HG02938 (cell line): Measurements from ENCODE around the gene SLC51A.
"Not testable (repeated sequence)": the region's sequence is repeated elsewhere in the genome, so short reads cannot be mapped to it uniquely, and the experiment has no call there.

Experiments
- ATAC-seq: cut with Tn5 transposase; IDR thresholded peaks from one replicate; pipeline ENCODE4 v1.9.1; 2021; ENCODE audit warnings: mild to moderate bottlenecking, moderate library complexity; ENCODE audit not compliant: unreplicated experiment

The SLC51A gene

GRCh38 chr3:196193133-196193735 is 23.1 kb upstream of the SLC51A start:
- no peak for ATAC-seq

GRCh38 chr3:196193736-196194541 is 22.4 kb upstream of the SLC51A start:
- no peak for ATAC-seq

- ATAC-seq = no peak
Observed at GRCh38 chr3:196194542-196194915, 21.8 kb upstream of the SLC51A start.

- no peak for ATAC-seq
Observed at GRCh38 chr3:196195664-196196265, 20.6 kb upstream of the SLC51A start.

- ATAC-seq = no peak
Observed at GRCh38 chr3:196197524-196197923, 18.8 kb upstream of the SLC51A start.

- no peak for ATAC-seq
Observed at GRCh38 chr3:196198081-196198675, 18.2 kb upstream of the SLC51A start.

- ATAC-seq = no peak
Observed at GRCh38 chr3:196198771-196199753, 17.3 kb upstream of the SLC51A start.

GRCh38 chr3:196202516-196202970 is 13.8 kb upstream of the SLC51A start:
- ATAC-seq = peak; percentile 42

- no peak for ATAC-seq
Observed at GRCh38 chr3:196203846-196204245, 12.5 kb upstream of the SLC51A start.

- ATAC-seq = not testable (repeated sequence)
Observed at GRCh38 chr3:196205442-196206205, 10.7 kb upstream of the SLC51A start.

- no peak for ATAC-seq
Observed at GRCh38 chr3:196207159-196207832, 9.0 kb upstream of the SLC51A start.

GRCh38 chr3:196207833-196208607 is 8.3 kb upstream of the SLC51A start:
- no peak for ATAC-seq

GRCh38 chr3:196208942-196209695 is 7.2 kb upstream of the SLC51A start:
- no peak for ATAC-seq

- not testable (repeated sequence) for ATAC-seq
Observed at GRCh38 chr3:196209944-196210672, 6.2 kb upstream of the SLC51A start.

- ATAC-seq = no peak
Observed at GRCh38 chr3:196210673-196211556, 5.4 kb upstream of the SLC51A start, which contains the start of gene ZDHHC19. Gene ZDHHC19 (minus strand): TSS chr3:196211400. CDS start chr3:196211315, 85 bp downstream.
